ENCODE measurements around the gene RABEPK. TPM values are rescaled to one million over a fixed set of nuclear protein-coding genes. Genes with fewer than 3 reads are reported as not detected.
A peak's percentile ranks its signal among the peaks of the same experiment; 100 is the strongest.
"Not testable (repeated sequence)": the region's sequence is repeated elsewhere in the genome, so short reads cannot be mapped to it uniquely, and the experiment has no call there.

RABEPK gene
- 10 to 100 TPM; 14.6 to 17.2 TPM for total RNA-seq

- ChIA-PET CTCF (interaction anchor here (0.5 to 2.2 kb wide), 4 partner anchors 9 to 125 kb away, joined by 3 to 9 read pairs (median 6); partner anchors contain the start of gene HSPA5), POLR2A (no interaction called here)
- Mint-ChIP-seq H3K4me3 (peak within 1 kb of the TSS; percentile 92), H3K36me3 (ENCODE audit: low read depth) (peaks cover 11% of the 10 kb centered on the region), H3K4me1 (peaks cover 37% of the 10 kb centered on the region), H3K9me3 (no peaks in the 10 kb centered on the region), H3K27ac (peak within 1 kb of the TSS; percentile 96), H3K27me3 (no peaks in the 10 kb centered on the region)
- DNase-seq: peak; percentile 91
These were observed at the start of gene RABEPK for GRCh38 chr9:125200216-125201047. Gene RABEPK, plus strand, starts transcription at chr9:125200542. Its CDS starts 2,472 bp downstream, at chr9:125203014.

- CTCF ChIA-PET: interaction anchor here (0.7 kb wide), 1 partner anchor 26 kb away, joined by 3 read pairs; no protein-coding TSS in a partner anchor
- Mint-ChIP-seq H3K27ac (no peak overlapping the region), H3K27me3 (no peaks in the 10 kb centered on the region), H3K4me1 (peaks cover 10% of the 10 kb centered on the region), H3K4me3 (no peak overlapping the region), H3K36me3 (ENCODE audit: low read depth) (peaks cover 37% of the 10 kb centered on the region), H3K9me3 (no peaks in the 10 kb centered on the region)
- POLR2A ChIA-PET: no interaction called here
- no peak for DNase-seq
These were observed 48.6 kb upstream of the RABEPK start for GRCh38 chr9:125151730-125152129.

- CTCF ChIA-PET: interaction anchor here (0.7 to 1.7 kb wide), 2 partner anchors 11 to 13 kb away, joined by 3 to 4 read pairs; no protein-coding TSS in a partner anchor
- no peaks in the 10 kb centered on the region for H3K27me3 Mint-ChIP-seq
- POLR2A ChIA-PET: no interaction called here
- H3K4me1 Mint-ChIP-seq: peaks cover 7% of the 10 kb centered on the region
- no peaks in the 10 kb centered on the region for H3K9me3 Mint-ChIP-seq
- DNase-seq: no peak
- H3K36me3 Mint-ChIP-seq (ENCODE audit: low read depth): peaks cover 46% of the 10 kb centered on the region
- no peak overlapping the region for H3K27ac Mint-ChIP-seq
- H3K4me3 Mint-ChIP-seq: no peak overlapping the region
These were observed 46.5 kb upstream of the RABEPK start for GRCh38 chr9:125153712-125154367.

GRCh38 chr9:125156551-125156950 is 43.8 kb upstream of the RABEPK start:
- Mint-ChIP-seq H3K4me3 (no peak overlapping the region), H3K36me3 (ENCODE audit: low read depth) (peaks cover 39% of the 10 kb centered on the region)
- no peak for DNase-seq

GRCh38 chr9:125160750-125161149 is 39.6 kb upstream of the RABEPK start:
- H3K36me3 Mint-ChIP-seq (ENCODE audit: low read depth): peaks cover 28% of the 10 kb centered on the region
- no peak for DNase-seq
- H3K4me1 Mint-ChIP-seq: no peaks in the 10 kb centered on the region
- POLR2A ChIA-PET: no interaction called here
- no peaks in the 10 kb centered on the region for H3K9me3 Mint-ChIP-seq
- no peaks in the 10 kb centered on the region for H3K27me3 Mint-ChIP-seq
- CTCF ChIA-PET: interaction anchor here (1.1 kb wide), 1 partner anchor 17 kb away, joined by 6 read pairs; the partner anchor contains the start of gene SCAI
- H3K4me3 Mint-ChIP-seq: no peak overlapping the region
- H3K27ac Mint-ChIP-seq: no peak overlapping the region

More at GRCh38 chr9:125156551-125156950, 43.8 kb upstream of the RABEPK start:
- no peak overlapping the region for H3K27ac Mint-ChIP-seq
- no peaks in the 10 kb centered on the region for H3K4me1 Mint-ChIP-seq
- ChIA-PET POLR2A (no interaction called here), CTCF (interaction anchor here (1.0 kb wide), 1 partner anchor 11 kb away, joined by 3 read pairs; no protein-coding TSS in a partner anchor)
- no peaks in the 10 kb centered on the region for H3K27me3 Mint-ChIP-seq
- no peaks in the 10 kb centered on the region for H3K9me3 Mint-ChIP-seq

GRCh38 chr9:125161284-125161918 is 38.9 kb upstream of the RABEPK start:
- H3K36me3 Mint-ChIP-seq (ENCODE audit: low read depth): peaks cover 28% of the 10 kb centered on the region
- no peaks in the 10 kb centered on the region for H3K27me3 Mint-ChIP-seq
- CTCF ChIA-PET: interaction anchor here (0.8 to 1.1 kb wide), 3 partner anchors 11 to 49 kb away, joined by 3 to 6 read pairs (median 3); partner anchors contain the start of gene SCAI
- no peak for DNase-seq
- POLR2A ChIA-PET: no interaction called here
- no peaks in the 10 kb centered on the region for H3K9me3 Mint-ChIP-seq
- no peak overlapping the region for H3K27ac Mint-ChIP-seq
- no peak overlapping the region for H3K4me3 Mint-ChIP-seq
- H3K4me1 Mint-ChIP-seq: no peaks in the 10 kb centered on the region

GRCh38 chr9:125162891-125163290 is 37.5 kb upstream of the RABEPK start:
- H3K27me3 Mint-ChIP-seq, DNase-seq, H3K4me3 Mint-ChIP-seq, H3K27ac Mint-ChIP-seq, H3K9me3 Mint-ChIP-seq, H3K4me1 Mint-ChIP-seq: not testable (repeated sequence)
- POLR2A ChIA-PET: interaction anchor here (0.8 kb wide), 1 partner anchor 196 kb away, joined by 4 read pairs; no protein-coding TSS in a partner anchor
- peaks cover 20% of the 10 kb centered on the region for H3K36me3 Mint-ChIP-seq (ENCODE audit: low read depth)
- CTCF ChIA-PET: interaction anchor here (0.5 kb wide), 1 partner anchor 24 kb away, joined by 3 read pairs; no protein-coding TSS in a partner anchor

GRCh38 chr9:125166762-125167161 is 33.6 kb upstream of the RABEPK start:
- no peak for DNase-seq
- H3K4me3 Mint-ChIP-seq: no peak overlapping the region
- POLR2A ChIA-PET: interaction anchor here (0.7 kb wide), 1 partner anchor 110 kb away, joined by 3 read pairs; no protein-coding TSS in a partner anchor
- CTCF ChIA-PET: interaction anchor here (0.7 to 0.9 kb wide), 2 partner anchors 12 to 565 kb away, joined by 3 to 4 read pairs; no protein-coding TSS in a partner anchor
- H3K4me1 Mint-ChIP-seq: peaks cover 3% of the 10 kb centered on the region
- H3K27ac Mint-ChIP-seq: no peak overlapping the region
- H3K36me3 Mint-ChIP-seq (ENCODE audit: low read depth): peaks cover 24% of the 10 kb centered on the region
- H3K27me3 Mint-ChIP-seq: no peaks in the 10 kb centered on the region
- H3K9me3 Mint-ChIP-seq: no peaks in the 10 kb centered on the region

- Mint-ChIP-seq H3K4me1 (peaks cover 12% of the 10 kb centered on the region), H3K27ac (no peak overlapping the region), H3K36me3 (ENCODE audit: low read depth) (peaks cover 22% of the 10 kb centered on the region), H3K27me3 (no peaks in the 10 kb centered on the region), H3K4me3 (no peak overlapping the region), H3K9me3 (no peaks in the 10 kb centered on the region)
- ChIA-PET POLR2A (no interaction called here), CTCF (interaction anchor here (0.6 kb wide), 2 partner anchors 34 to 194 kb away, joined by 3 to 4 read pairs; no protein-coding TSS in a partner anchor)
- DNase-seq: no peak
These were observed 30.4 kb upstream of the RABEPK start for GRCh38 chr9:125169895-125170294.

- Mint-ChIP-seq H3K4me1 (peaks cover 15% of the 10 kb centered on the region), H3K36me3 (ENCODE audit: low read depth) (peaks cover 18% of the 10 kb centered on the region), H3K27ac (peak overlapping the region; percentile 58), H3K9me3 (no peaks in the 10 kb centered on the region), H3K27me3 (no peaks in the 10 kb centered on the region), H3K4me3 (no peak overlapping the region)
- no peak for DNase-seq
- POLR2A ChIA-PET: no interaction called here
- CTCF ChIA-PET: interaction anchor here (0.6 kb wide), 1 partner anchor 11 kb away, joined by 3 read pairs; no protein-coding TSS in a partner anchor
These were observed 28.1 kb upstream of the RABEPK start for GRCh38 chr9:125172031-125172755.

GRCh38 chr9:125176636-125177035 is 23.7 kb upstream of the RABEPK start:
- POLR2A ChIA-PET: no interaction called here
- no peaks in the 10 kb centered on the region for H3K27me3 Mint-ChIP-seq
- no peak for DNase-seq
- peaks cover 26% of the 10 kb centered on the region for H3K4me1 Mint-ChIP-seq
- H3K4me3 Mint-ChIP-seq: no peak overlapping the region
- H3K27ac Mint-ChIP-seq: no peak overlapping the region
- H3K36me3 Mint-ChIP-seq (ENCODE audit: low read depth): peaks cover 7% of the 10 kb centered on the region
- H3K9me3 Mint-ChIP-seq: no peaks in the 10 kb centered on the region
- CTCF ChIA-PET: no interaction called here

GRCh38 chr9:125177888-125178287 is 22.5 kb upstream of the RABEPK start:
- H3K27ac Mint-ChIP-seq: no peak overlapping the region
- H3K27me3 Mint-ChIP-seq: no peaks in the 10 kb centered on the region
- H3K36me3 Mint-ChIP-seq (ENCODE audit: low read depth): peaks cover 12% of the 10 kb centered on the region
- H3K4me1 Mint-ChIP-seq: peaks cover 26% of the 10 kb centered on the region
- no peak overlapping the region for H3K4me3 Mint-ChIP-seq
- ChIA-PET CTCF (interaction anchor here (1.6 kb wide), 1 partner anchor 63 kb away, joined by 3 read pairs; the partner anchor contains the start of gene HSPA5), POLR2A (no interaction called here)
- H3K9me3 Mint-ChIP-seq: peaks cover 3% of the 10 kb centered on the region
- no peak for DNase-seq
